Fibroblast of gingiva (primary cell): Measurements from ENCODE around the gene NAIP.
A peak's percentile ranks its signal among the peaks of the same experiment; 100 is the strongest.
"Not testable (repeated sequence)": the region's sequence is repeated elsewhere in the genome, so short reads cannot be mapped to it uniquely, and the experiment has no call there.

Experiments
- DNase-seq: peaks from one replicate; pipeline ENCODE4 v3.0.0-alpha.2; 2011; ENCODE audit warnings: low read depth

The NAIP gene, protein sequence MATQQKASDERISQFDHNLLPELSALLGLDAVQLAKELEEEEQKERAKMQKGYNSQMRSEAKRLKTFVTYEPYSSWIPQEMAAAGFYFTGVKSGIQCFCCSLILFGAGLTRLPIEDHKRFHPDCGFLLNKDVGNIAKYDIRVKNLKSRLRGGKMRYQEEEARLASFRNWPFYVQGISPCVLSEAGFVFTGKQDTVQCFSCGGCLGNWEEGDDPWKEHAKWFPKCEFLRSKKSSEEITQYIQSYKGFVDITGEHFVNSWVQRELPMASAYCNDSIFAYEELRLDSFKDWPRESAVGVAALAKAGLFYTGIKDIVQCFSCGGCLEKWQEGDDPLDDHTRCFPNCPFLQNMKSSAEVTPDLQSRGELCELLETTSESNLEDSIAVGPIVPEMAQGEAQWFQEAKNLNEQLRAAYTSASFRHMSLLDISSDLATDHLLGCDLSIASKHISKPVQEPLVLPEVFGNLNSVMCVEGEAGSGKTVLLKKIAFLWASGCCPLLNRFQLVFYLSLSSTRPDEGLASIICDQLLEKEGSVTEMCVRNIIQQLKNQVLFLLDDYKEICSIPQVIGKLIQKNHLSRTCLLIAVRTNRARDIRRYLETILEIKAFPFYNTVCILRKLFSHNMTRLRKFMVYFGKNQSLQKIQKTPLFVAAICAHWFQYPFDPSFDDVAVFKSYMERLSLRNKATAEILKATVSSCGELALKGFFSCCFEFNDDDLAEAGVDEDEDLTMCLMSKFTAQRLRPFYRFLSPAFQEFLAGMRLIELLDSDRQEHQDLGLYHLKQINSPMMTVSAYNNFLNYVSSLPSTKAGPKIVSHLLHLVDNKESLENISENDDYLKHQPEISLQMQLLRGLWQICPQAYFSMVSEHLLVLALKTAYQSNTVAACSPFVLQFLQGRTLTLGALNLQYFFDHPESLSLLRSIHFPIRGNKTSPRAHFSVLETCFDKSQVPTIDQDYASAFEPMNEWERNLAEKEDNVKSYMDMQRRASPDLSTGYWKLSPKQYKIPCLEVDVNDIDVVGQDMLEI (N-terminal part only)

DNA sequence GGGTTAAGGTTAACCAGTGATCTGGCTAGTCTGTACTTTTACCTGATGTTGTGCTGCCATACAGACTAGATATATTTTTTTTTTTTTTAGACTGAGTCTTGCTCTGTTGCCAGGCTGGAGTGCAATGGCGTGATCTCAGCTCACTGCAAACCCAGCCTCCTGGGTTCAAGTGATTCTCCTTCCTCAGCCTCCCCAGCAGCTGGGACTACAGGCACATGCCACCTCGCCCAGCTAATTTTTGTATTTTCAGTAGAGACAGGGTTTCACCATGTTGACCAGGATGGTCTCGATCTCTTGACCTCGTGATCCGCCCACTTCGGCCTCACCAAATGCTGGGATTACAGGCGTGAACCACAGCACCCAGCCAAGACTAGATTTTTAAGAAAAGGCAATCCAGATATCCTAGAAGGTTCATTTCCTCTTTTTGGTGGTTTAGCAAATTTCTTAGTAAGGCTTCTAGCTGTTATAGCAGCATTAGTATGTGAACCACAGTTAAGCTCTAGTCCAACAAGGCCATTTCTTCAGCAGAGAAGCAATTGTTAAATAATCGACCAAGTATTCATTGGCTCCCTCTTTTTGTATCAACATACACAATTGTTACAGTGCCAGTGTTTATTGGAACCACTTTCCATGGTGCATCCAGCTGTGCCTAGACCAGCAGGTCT lies at the start of gene NAIP:
TSS of gene NAIP (minus strand) at position 51 of the 665 bp plus-strand sequence. CDS start 12,424 bp downstream, outside the sequence.
- not testable (repeated sequence) for DNase-seq

DNA sequence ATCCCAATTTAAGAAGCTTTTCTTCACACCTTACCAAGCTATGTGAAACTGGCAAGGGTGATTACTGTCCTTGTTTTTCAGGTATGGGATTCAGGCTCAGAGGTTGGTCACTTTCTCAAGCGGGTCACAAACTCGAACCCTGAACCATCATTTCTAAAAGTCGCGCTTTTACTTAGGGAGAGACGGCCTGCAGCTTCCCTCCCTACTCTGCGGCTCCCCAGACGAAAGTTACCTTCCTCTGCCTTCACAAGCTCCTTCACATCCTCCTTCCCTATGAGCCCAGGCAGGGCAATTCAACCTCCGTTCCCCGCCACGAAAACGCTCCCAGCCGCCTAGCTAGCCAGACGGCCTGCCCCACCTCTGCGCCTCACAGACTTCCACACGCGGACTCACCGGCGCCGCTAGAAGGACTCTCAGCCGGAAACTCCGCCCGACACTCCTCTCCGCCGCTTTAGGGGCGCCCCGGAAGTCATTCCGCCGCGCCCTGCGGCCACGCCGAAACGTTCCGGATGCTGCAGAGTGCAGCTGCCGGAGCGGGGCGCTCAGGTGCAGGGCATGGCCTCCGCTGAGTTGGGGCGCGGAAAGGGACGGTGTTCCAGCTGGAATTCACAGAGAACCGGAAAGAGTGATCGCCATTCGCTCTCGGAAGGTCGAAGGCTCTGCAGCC lies 42.3 kb upstream of the NAIP start, which contains the start of gene GTF2H2:
TSS of gene GTF2H2 (minus strand) at position 415 of the 667 bp plus-strand sequence. CDS start 4,913 bp downstream, outside the sequence.
- DNase-seq: not testable (repeated sequence)

DNA sequence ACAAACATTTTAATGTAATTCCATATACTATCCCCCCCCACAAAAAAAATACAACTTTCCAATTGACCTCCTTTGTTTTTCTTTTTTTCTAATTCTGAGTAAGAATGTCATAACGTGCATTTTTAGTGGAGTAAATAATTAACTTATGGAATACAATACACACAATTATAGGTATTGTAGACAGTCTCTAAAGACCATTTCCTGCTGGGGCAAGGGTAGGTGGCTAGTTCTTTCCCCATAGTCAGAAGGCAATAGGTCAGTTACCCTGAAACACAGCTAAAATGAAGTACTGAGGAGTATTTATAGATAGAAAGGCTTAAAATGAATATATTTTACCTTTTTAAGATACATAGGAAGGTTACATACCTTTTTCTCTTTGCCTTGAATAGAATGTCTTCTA lies 36.2 kb upstream of the NAIP start:
- not testable (repeated sequence) for DNase-seq

DNA sequence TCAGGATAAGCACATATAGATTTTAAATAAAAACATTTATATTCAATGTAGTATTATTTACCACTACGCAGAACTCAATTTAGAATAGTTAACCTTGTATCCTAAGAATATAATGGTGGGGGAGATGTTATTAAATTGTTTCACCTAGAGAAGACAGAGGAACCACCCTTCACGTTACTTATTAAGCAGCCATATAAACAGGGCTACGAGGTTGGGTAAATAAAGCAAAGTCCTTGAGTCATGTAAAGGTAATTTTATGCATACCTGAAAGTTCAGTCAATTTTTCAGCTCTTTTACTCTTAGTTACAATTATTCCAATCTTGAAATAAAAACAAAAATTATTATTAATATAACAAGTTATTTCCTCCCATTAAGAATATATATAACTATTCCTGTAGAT lies 34.3 kb upstream of the NAIP start:
- DNase-seq: not testable (repeated sequence)

DNA sequence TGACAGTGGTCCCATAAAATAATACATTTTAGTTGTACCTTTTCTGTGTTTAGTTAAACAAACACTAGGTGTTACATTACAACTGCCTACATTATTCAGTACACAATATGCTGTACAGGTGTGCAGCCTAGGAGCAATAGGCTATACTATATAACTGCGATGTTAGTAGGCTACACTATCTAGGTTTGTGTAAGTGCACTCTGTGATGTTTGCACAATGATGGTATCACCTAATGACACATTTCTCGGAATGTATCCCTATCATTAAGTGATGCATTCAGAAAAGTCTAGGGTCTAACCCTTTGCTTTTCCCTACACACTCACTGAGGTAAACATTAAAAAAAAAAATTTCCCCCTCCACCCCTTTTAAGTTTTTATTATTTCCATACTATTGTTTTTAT lies 19.7 kb upstream of the NAIP start:
- not testable (repeated sequence) for DNase-seq

DNA sequence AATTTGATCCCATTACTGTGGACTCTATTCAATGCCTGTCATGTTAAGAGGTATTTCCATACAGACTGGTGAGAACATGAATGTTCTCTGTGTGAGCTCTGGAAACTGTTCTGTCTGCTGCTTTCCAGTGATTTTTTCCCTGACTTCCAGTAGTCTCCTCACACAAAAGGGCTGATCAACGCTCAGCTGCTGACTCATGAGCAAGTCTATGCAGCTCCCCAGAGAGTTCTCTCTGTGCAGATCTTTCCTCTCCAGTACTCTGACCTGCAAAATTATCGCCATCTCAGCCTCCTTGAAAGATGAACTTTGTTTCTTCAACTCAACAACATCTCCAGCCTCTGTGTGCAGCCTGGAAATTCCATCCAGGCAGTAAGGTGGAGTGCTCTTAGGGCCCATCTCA lies 19.0 kb upstream of the NAIP start:
- not testable (repeated sequence) for DNase-seq

DNA sequence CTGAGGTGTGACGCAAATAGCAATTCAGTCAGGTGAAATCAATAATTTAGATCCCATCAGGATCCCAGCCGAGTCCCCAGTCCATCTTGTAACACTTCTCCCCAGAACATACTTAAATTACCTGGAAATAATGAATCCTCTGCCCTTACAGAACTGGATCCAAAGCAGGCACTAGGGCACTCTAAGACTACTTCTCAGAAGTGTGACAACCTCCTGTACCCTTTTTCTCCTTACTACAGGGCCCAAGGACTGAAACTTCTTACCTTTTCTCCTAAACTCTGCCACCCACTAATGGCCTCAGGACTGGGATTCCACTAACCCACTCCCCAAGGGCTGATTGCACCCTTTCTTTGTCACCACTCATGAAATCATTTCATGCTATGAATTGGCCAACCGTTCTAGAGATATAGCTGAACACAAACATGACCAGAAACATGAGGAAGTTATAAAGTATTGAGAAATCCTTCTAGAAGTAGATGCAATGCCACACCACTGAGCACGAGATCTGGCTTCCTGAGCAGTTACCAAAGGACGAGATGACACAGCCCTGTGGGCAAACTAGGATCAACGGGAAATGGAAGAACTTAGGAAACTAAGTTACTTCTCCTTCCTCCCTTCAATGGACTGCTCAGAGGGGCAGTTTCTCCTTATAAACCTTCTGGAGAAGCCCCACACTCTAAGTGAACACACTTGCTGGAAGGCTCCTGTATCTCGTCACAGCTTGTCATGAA lies 6.1 kb upstream of the NAIP start:
- not testable (repeated sequence) for DNase-seq

DNA sequence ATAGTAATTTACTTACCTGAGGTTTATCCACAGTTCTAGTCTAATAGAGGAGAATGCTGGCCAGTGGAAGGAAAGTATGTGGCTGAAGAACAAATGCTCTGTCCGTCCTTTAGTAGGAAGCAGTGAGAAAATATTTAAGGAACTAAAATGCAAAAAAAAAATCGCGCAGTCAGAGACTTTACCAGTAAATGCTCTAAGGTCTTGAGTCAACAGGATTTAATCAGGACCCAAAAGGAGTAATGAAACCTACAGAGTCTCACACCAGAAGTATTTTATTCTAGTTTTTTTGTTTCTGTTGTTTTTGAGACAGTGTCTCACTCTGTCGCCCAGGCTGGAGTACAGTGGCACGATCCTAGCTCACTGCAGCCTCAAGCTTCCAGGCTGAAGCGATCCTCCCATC lies 4.5 kb downstream of the NAIP start:
- not testable (repeated sequence) for DNase-seq

DNA sequence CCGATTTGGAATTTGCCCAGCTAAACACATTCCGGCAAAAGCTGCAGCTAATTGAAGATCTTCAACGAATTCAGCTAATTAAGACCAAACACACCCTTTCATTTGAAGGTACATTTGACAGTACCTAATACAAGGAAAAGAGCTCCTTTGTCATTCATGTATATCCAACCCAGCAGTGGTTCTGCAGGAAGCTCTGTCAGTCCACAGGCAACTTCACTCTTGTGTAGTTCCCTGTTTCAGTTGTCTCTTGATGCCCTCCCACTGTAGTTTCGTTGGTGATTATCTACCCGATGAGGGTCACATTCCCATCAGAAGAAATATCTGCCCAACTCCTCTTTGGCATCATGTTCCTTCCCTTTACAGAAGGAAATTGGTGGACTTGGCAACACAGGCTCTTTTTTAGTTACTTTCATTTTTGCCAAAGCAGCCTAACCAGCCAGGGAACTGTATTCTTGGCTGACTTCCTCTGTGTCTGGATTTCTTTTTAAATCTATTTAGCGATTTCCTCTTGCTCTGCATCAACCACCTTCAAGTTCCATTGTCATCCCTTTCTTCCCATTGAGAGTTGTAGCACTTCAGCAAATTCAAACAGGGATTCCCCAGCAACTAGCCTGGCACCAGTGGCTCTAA lies 6.6 kb downstream of the NAIP start:
- not testable (repeated sequence) for DNase-seq

DNA sequence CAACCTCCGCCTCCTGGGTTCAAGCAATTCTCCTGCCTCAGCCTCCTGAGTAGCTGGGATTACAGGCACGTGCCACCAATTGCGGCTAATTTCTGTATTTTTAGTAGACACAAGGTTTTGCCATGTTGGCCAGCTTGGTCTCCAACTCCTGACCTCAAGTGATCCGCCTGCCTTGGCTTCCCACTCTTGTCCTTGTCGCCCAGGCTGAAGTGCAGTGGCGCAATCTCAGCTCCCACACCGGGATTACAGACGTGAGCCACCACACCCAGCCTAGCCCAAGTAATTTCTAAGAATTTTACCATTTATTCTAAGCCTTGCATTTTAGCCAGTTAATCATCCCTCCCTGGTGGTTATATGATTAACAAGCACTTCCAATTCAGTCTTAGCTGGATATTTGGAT lies 11.0 kb downstream of the NAIP start:
- DNase-seq: peak; percentile 0

DNA sequence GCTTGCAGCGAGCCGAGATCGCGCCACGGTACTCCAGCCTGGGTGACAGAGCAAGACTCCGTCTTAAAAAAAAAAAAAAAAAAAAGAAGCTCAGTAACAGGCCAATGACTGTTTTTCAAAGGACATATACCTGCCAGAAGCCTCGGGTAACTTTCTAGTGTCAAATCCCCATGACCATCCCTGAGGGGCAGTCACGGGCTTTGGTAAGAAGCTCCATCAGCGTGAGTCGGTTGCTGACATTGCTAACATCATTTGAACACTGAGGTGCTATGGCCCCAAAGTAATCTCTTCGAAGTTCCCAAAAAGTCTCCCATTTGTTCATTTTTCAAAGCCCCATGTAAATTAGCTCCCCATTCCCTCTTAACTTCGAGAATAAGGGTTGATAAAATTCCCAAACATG lies 11.6 kb downstream of the NAIP start:
- DNase-seq: peak; percentile 0

DNA sequence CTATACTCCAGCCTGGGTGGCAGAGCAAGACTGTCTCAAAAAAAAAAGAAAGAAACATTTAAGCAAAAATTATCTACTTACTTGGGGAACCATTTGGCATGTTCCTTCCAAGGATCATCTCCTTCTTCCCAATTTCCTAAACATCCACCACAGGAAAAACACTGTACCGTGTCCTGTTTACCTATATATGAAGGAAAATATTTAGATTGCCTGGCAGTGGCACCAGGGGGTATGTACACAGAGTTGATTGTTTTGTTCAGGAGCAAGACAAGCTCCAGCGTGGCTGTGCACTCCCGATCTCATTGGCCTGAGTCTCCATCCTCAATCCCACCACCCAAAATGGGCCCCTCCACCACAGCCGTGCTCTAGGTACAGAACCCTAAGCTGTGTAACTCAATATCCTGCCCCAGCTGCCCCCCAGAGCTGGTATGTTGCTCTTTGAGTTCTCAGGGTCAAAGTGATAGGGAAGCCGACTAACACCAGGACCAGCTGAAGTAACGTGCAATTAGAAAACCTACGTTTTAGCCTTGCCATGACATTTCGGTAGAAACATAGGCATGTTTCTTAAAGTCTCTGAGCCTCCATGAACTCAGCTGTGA lies 13.8 kb downstream of the NAIP start:
- peak; percentile 0 for DNase-seq

DNA sequence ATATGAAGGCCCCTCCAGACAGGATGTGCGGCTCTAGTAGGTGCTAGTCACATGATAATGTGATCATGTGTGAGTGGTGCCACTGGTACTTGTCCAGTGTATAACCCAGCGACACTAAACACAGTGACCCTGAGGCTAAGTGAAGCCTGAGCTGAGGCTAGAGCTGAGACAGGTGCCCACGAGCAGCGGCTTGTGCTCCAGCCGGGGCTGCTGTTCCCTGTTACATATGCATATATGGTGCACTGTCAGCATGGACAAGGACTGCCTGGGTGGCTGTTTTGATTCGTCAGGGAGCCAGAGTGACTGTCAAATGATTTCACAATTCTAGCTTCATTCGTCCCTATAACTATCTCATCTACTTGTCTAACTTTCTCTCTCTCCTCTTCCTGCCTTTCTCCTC lies 18.2 kb downstream of the NAIP start:
- DNase-seq: not testable (repeated sequence)

DNA sequence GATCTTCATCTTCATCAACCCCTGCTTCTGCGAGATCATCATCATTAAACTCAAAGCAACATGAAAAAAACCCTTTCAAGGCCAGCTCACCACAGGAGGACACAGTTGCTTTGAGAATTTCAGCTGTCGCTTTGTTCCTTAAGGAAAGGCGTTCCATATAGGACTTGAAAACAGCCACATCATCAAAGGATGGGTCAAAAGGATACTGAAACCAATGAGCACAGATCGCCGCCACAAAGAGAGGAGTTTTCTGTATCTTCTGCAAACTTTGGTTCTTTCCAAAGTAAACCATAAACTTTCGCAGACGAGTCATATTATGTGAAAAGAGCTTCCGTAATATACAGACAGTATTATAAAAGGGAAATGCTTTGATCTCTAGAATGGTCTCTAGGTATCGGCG lies 40.3 kb downstream of the NAIP start:
- not testable (repeated sequence) for DNase-seq

DNA sequence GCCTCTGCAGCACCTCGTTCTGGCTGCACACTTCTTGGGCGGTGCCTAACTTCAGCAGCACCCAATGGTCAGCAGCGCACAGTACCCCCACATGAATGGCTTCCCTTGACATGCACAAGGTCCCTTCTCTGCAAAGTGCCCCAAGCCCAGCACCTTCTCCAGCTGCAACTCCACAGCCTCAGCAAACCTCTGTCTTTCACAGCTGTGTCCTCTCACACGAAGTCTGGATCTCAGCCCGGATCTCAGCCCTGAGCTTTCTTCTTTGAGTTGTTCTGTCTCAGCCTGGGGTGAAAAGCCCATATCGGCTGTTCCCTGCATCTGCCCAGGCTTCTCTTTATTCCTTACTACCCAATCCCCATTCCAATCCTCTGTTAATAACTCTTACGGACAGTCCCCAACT lies 57.9 kb downstream of the NAIP start:
- DNase-seq: not testable (repeated sequence)

DNA sequence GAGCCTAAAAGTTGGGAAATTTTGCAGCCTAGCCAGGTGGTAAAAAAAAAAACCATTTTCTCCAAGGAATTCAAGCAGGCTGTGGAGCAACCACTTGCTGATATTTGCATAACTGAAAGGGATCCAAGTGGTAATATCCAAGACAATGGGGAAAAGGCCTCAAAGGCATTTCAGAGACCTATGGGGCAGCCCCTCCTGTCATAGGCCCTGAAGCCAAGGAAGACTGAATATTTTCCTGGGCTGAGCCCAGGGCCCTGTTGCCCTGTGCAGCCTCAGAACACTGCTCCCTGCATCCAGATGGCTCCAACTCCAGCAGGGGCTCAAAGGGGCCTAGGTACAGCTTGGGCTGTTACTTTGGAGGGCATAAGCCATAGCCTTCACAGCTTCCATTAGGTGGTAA lies 60.6 kb downstream of the NAIP start:
- DNase-seq: not testable (repeated sequence)

DNA sequence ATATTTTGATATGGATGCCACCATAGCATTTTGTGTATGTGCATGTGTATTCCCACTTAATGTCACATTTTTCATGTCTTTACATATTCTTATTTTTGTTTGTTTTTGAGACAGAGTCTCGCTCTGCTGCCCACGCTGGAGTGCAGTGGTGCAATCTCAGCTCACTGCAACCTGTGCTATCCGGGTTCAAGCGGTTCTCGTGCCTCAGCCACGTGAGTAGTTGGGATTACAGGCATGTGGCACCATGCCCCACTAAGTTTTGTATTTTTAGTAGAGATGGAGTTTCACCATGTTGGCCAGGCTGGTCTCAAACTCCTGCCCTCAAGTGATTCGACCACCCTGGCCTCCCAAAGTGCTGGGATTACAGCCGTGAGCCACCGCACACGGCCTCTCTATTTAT lies 72.1 kb downstream of the NAIP start:
- DNase-seq: not testable (repeated sequence)

DNA sequence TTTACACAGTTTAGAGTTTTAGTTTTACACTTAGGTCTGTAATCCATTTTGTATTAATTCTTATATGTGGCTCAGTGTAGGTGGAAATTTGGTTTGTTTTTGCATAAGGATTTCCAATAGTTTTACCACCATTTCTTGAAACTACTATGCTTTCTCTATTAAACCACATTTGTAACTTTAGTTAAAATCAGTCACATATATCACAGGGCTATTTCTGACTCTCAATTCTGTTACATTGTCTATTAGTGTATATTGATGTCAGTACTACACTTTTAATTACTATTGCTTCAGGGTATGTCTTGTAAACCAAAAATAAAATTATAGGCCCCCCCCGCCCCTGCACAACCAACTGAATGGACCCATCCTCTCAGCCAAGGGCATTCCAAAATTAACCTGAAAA lies 92.6 kb downstream of the NAIP start:
- DNase-seq: not testable (repeated sequence)

DNA sequence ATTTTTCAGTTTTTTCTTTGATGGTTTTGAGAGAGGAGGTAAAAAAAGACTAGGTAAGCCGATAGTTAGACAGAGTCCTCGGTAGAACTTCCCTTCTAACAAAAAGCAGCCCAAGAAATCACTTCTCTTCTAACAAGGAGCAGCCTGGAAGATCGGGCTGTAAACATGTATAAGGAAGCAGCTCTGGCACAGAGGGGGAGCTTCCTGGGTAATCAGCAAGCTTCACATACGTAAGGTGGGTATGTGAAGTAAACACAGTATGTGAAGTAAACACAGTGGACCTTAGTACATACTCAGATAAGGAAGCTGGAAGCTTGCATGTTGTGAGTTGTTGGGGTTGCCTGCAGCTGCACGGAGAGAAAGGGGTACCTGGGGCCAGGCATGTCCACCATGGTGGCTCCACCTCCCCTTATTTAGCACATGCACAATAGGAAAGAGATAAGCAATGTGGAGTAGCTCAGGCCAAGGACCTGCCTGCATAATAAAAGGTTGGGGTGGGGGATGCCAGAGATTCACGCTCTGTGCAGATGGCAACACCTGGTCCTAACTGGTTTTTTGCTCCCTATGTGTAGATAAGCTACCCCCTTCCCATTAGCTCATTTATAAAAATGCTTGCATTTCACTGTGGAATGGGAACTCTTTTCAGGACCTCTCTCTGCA lies 93.3 kb downstream of the NAIP start:
- DNase-seq: not testable (repeated sequence)
